H1 (cell line): ENCODE results near the gene NUBPL. TPM values are rescaled to one million over a fixed set of nuclear protein-coding genes. Genes with fewer than 3 reads are reported as not detected.

ENCODE experiments used
- CTCF ChIA-PET: fragments of 300-600 bp; sonication (Branson Sonifier 250); formaldehyde crosslinking; loops from one replicate; lab custom pipeline; 2021; ENCODE audit not compliant: partially characterized antibody; lab: Charles Lee
- POLR2A ChIA-PET: fragments of 300-600 bp; sonication (Branson Sonifier 250); formaldehyde crosslinking; loops from one replicate; lab custom pipeline; 2021; ENCODE audit warnings: inconsistent platforms; ENCODE audit not compliant: partially characterized antibody; lab: Charles Lee
- DNase-seq, 2 experiments: peaks; one replicate each; pipeline versions ENCODE4 v3.0.0 to v3.0.0-alpha.2; 2010 to 2022; ENCODE audit warnings: low spot score in 2 of 2, low read depth in 1 of 2, mixed read lengths in 1 of 2
- FAIRE-seq: peaks from 2 replicates; lab custom pipeline; 2011; peaks lifted over from hg19 to GRCh38; lab: Jason Lieb, UNC
- H2AFZ ChIP-seq: 2 replicates; pipeline ENCODE4 v1.8.1; 2012; ENCODE audit warnings: low read length, inconsistent platforms
- H2AK5ac ChIP-seq: 2 replicates; pipeline ENCODE4 v1.6.1; 2013; ENCODE audit warnings: low read depth, low read length
- H2BK120ac ChIP-seq: replicated peaks from 2 replicates; pipeline ENCODE3; 2013; ENCODE audit warnings: low read depth, low read length, inconsistent platforms
- H2BK12ac ChIP-seq: 2 replicates; pipeline ENCODE4 v1.6.1; 2013; ENCODE audit warnings: low read depth, low read length
- H2BK15ac ChIP-seq: 2 replicates; pipeline ENCODE4 v1.6.1; 2013; ENCODE audit warnings: low read length
- H2BK20ac ChIP-seq: 2 replicates; pipeline ENCODE4 v1.6.1; 2013; ENCODE audit warnings: low read length
- H2BK5ac ChIP-seq: 2 replicates; pipeline ENCODE4 v1.6.1; 2013; ENCODE audit warnings: low read depth, low read length
- H3K14ac ChIP-seq: 2 replicates; pipeline ENCODE4 v1.6.1; 2013; ENCODE audit warnings: inconsistent platforms; ENCODE audit not compliant: insufficient read length
- H3K18ac ChIP-seq: 2 replicates; pipeline ENCODE4 v1.6.1; 2013; ENCODE audit warnings: low read length; ENCODE audit errors: extremely low read depth
- H3K23ac ChIP-seq: 2 replicates; pipeline ENCODE4 v1.6.1; 2013; ENCODE audit warnings: inconsistent platforms; ENCODE audit not compliant: insufficient read length
- H3K23me2 ChIP-seq: 2 replicates; pipeline ENCODE4 v1.6.1; 2013; ENCODE audit warnings: low read depth, low read length
- H3K27ac ChIP-seq: 2 replicates; pipeline ENCODE4 v1.6.1; 2011; ENCODE audit warnings: low read depth, low read length, inconsistent platforms
- H3K27me3 ChIP-seq, 4 experiments: replicated peaks in 1 of 4; 1 replicate in 1 of 4; 2 replicates in 3 of 4; pipeline versions ENCODE4 v1.6.1 to v1.8.1; 2011 to 2013; ENCODE audit warnings: low read length in 3 of 4, mild to moderate bottlenecking in 3 of 4, inconsistent platforms in 2 of 4, mixed read lengths in 2 of 4, moderate library complexity in 1 of 4; ENCODE audit not compliant: control insufficient read depth in 3 of 4, insufficient read depth in 3 of 4; ENCODE audit errors: extremely low read depth in 1 of 4
- H3K36me3 ChIP-seq, 4 experiments: 2 replicates each; pipeline versions ENCODE4 v1.6.1 to v1.8.1; 2011 to 2013; ENCODE audit warnings: mild to moderate bottlenecking in 4 of 4, low read length in 3 of 4, moderate library complexity in 2 of 4, control low read depth in 1 of 4, inconsistent platforms in 1 of 4; ENCODE audit not compliant: insufficient read depth in 4 of 4, control insufficient read depth in 2 of 4
- H3K4ac ChIP-seq: replicated peaks from 2 replicates; pipeline ENCODE3; 2013; ENCODE audit warnings: low read length, low read depth, mixed read lengths, inconsistent platforms; ENCODE audit not compliant: insufficient read length
- H3K4me1 ChIP-seq, 4 experiments: replicated peaks in 1 of 4; 1 replicate in 1 of 4; 2 replicates in 3 of 4; pipeline versions ENCODE4 v1.6.1 to v1.8.1; 2011 to 2013; ENCODE audit warnings: low read length in 3 of 4, inconsistent platforms in 2 of 4, mixed read lengths in 1 of 4; ENCODE audit not compliant: insufficient read depth in 4 of 4, control insufficient read depth in 3 of 4
- H3K4me2 ChIP-seq, 2 experiments: 2 replicates each; pipeline versions ENCODE4 v1.6.1 to v1.8.1; 2011 to 2013; ENCODE audit warnings: low read depth in 2 of 2, low read length in 2 of 2, control low read depth in 1 of 2, inconsistent platforms in 1 of 2, mild to moderate bottlenecking in 1 of 2; ENCODE audit not compliant: insufficient read depth in 1 of 2
- H3K4me3 ChIP-seq, 4 experiments: fragments of 200-600, 300-600 bp in 1 of 4; sonication (generic), shearing (Covaris generic), sonication (Bioruptor Twin) in 1 of 4; 2 replicates each; pipeline versions ENCODE4 v1.5.1 to v1.8.1; 2011 to 2016; ENCODE audit warnings: low read length in 4 of 4, low read depth in 3 of 4, control low read depth in 2 of 4, inconsistent platforms in 2 of 4, mild to moderate bottlenecking in 2 of 4, mixed read lengths in 1 of 4, moderate library complexity in 1 of 4; ENCODE audit not compliant: insufficient read depth in 2 of 4; ENCODE audit errors: extremely low read depth in 1 of 4
- H3K56ac ChIP-seq: replicated peaks from 2 replicates; pipeline ENCODE3; 2013; ENCODE audit warnings: low read depth, mild to moderate bottlenecking, mixed read lengths, low read length, inconsistent platforms; ENCODE audit not compliant: insufficient read length
- H3K79me1 ChIP-seq: 2 replicates; pipeline ENCODE4 v1.6.1; 2013; ENCODE audit warnings: low read depth, low read length, control low read depth
- H3K79me2 ChIP-seq, 2 experiments: 2 replicates each; pipeline versions ENCODE4 v1.6.1 to v1.8.1; 2012 to 2013; ENCODE audit warnings: low read length in 2 of 2, mild to moderate bottlenecking in 2 of 2, inconsistent platforms in 1 of 2; ENCODE audit not compliant: insufficient read depth in 2 of 2, control insufficient read depth in 1 of 2
- H3K9ac ChIP-seq, 4 experiments: replicated peaks in 1 of 4; 1 replicate in 1 of 4; 2 replicates in 3 of 4; pipeline versions ENCODE4 v1.6.1 to v1.8.1; 2011 to 2013; ENCODE audit warnings: low read depth in 3 of 4, low read length in 3 of 4, control low read depth in 2 of 4, mild to moderate bottlenecking in 2 of 4, moderate library complexity in 2 of 4, inconsistent platforms in 1 of 4; ENCODE audit errors: extremely low read depth in 1 of 4
- H3K9me3 ChIP-seq, 2 experiments: 2 replicates each; pipeline versions ENCODE4 v1.6.1 to v1.8.1; 2012 to 2013; ENCODE audit warnings: mild to moderate bottlenecking in 2 of 2, moderate library complexity in 2 of 2, control low read depth in 1 of 2, inconsistent platforms in 1 of 2, low read depth in 1 of 2, low read length in 1 of 2, mixed read lengths in 1 of 2; ENCODE audit not compliant: insufficient read depth in 2 of 2
- H4K20me1 ChIP-seq, 2 experiments: replicated peaks in 1 of 2; 2 replicates each; pipeline versions ENCODE3 to v1.8.1; 2011 to 2013; ENCODE audit warnings: inconsistent platforms in 2 of 2, low read length in 2 of 2, mild to moderate bottlenecking in 1 of 2; ENCODE audit not compliant: insufficient read depth in 2 of 2, control insufficient read depth in 1 of 2
- H4K5ac ChIP-seq: 2 replicates; pipeline ENCODE4 v1.6.1; 2013; ENCODE audit warnings: low read length, low read depth, mixed read lengths, inconsistent platforms; ENCODE audit not compliant: insufficient read length
- H4K8ac ChIP-seq: 2 replicates; pipeline ENCODE4 v1.8.0; 2013; ENCODE audit warnings: mild to moderate bottlenecking, moderate library complexity, low read length, inconsistent platforms; ENCODE audit not compliant: insufficient read depth; ENCODE audit errors: extremely low read depth
- H4K91ac ChIP-seq: replicated peaks from 2 replicates; pipeline ENCODE3; 2013; ENCODE audit warnings: low read length, mixed read lengths, inconsistent platforms; ENCODE audit not compliant: insufficient read length
- ASH2L ChIP-seq: fragments of 200-600, 300-600 bp; sonication (generic); IDR thresholded peaks from one replicate; pipeline ENCODE4 v1.7.1; 2017; ENCODE audit warnings: low read length
- ATF2 ChIP-seq: IDR thresholded peaks from 2 replicates; pipeline ENCODE4 v1.6.1; 2012; ENCODE audit warnings: low read length, inconsistent platforms
- EGR1 ChIP-seq: IDR thresholded peaks from 2 replicates; pipeline ENCODE4 v1.6.1; 2011; ENCODE audit warnings: low read depth, low read length, borderline replicate concordance
- GTF2F1 ChIP-seq: IDR thresholded peaks from 2 replicates; pipeline ENCODE4 v1.6.1; 2012; ENCODE audit warnings: low read depth, low read length, improper control_type of control experiment, borderline replicate concordance
- MAFK ChIP-seq: IDR thresholded peaks from 2 replicates; pipeline ENCODE4 v1.6.1; 2012; ENCODE audit warnings: low read depth, mild to moderate bottlenecking, improper control_type of control experiment, low read length
- SUZ12 ChIP-seq: fragments of 200-600 bp; sonication (generic); IDR thresholded peaks from 2 replicates; pipeline ENCODE4 v1.6.1; 2012; ENCODE audit warnings: mild to moderate bottlenecking, inconsistent platforms, low read length, moderate library complexity, mixed read lengths
- USF2 ChIP-seq: IDR thresholded peaks from 2 replicates; pipeline ENCODE4 v1.6.1; 2011; ENCODE audit warnings: low read length, improper control_type of control experiment
- ZNF274 ChIP-seq: IDR thresholded peaks from 2 replicates; pipeline ENCODE4 v1.7.0; 2012; ENCODE audit warnings: low read length, borderline replicate concordance; ENCODE audit errors: extremely low read depth
- WGBS, 2 experiments: shearing (Covaris generic) in 1 of 2; methylation state at CpG; one replicate each; pipeline versions ENCODE4 v1.1.6 to v1.1.7; 2013 to 2015; ENCODE audit warnings: low lambda C conversion rate in 2 of 2, mixed read lengths in 2 of 2, inconsistent platforms in 1 of 2, low coverage in 1 of 2, missing lambda C conversion rate in 1 of 2; ENCODE audit not compliant: insufficient replicate concordance in 2 of 2, insufficient coverage in 1 of 2, insufficient read length in 1 of 2; ENCODE audit errors: extremely low coverage in 1 of 2, missing lambda C conversion rate in 1 of 2; 5-methylcytosine and 5-hydroxymethylcytosine counted together
- polyA plus RNA-seq, 7 experiments: library from polyadenylated mRNA; depleted of rRNA in 3 of 7; stranded (reverse) in 5 of 7; unstranded in 2 of 7; fragments of >200 nt in 5 of 7; fragments of 200-250 nt in 2 of 7; gene quantifications; 1 replicate in 5 of 7; 2 replicates in 1 of 7; 4 replicates in 1 of 7; pipeline versions ENCODE4 v1.2.1 to v1.2.3, GENCODE V29; 2011 to 2013; ENCODE audit warnings: missing spikeins in 2 of 7, mixed read lengths in 2 of 7
- total RNA-seq: library from RNA; stranded (reverse); fragmentation: NEBNext Ultra II Directional; extraction: Animal tissue kit (Norgen Biotek cat#: 25700); gene quantifications from 2 replicates; pipeline ENCODE4 v1.2.1, GENCODE V29; 2021

Gene NUBPL
- total and polyA plus RNA-seq, 2 of the 8 experiments (the other 6 are each of a cell fraction or from before 2014, with no cell fraction given) = 1.6 to 6.8 TPM

- ChIA-PET POLR2A (no interaction called here), CTCF (no interaction called here)
- no peaks in the 10 kb centered on the region for H3K79me1 ChIP-seq
- no peak overlapping the region for H2AFZ ChIP-seq
- H3K23ac ChIP-seq = no peak overlapping the region
- H4K91ac ChIP-seq = no peak overlapping the region
- H3K14ac ChIP-seq = no peak overlapping the region
- H3K4me3 ChIP-seq = no peak overlapping the region
- no peak overlapping the region for H3K27ac ChIP-seq
- H3K27me3 ChIP-seq = no peaks in the 10 kb centered on the region
- H3K9ac ChIP-seq = no peak overlapping the region
- no peak for TF ChIP-seq ATF2
- no peak for TF ChIP-seq EGR1
- no peak for TF ChIP-seq GTF2F1
- no peak for TF ChIP-seq MAFK
- no peak for TF ChIP-seq USF2
- TF ChIP-seq ZNF274 = no peak
- TF ChIP-seq SUZ12 = no peak
- TF ChIP-seq ASH2L = no peak
- H3K79me2 ChIP-seq = no peaks in the 10 kb centered on the region
- no peak overlapping the region for H4K8ac ChIP-seq
- H3K36me3 ChIP-seq = 0 out of 8 replicates have a peak, but pooled peaks cover 0 to 2% (median 0%) of the 10 kb centered on the region in 4 experiments
- 87% methylated on average over 4 of the region's 4 CpGs; no CpG with 5 or more reads in 1 of the 2 experiments for WGBS, 2 experiments
- no peak overlapping the region for H2AK5ac ChIP-seq
- no peak overlapping the region for H2BK15ac ChIP-seq
- no peaks in the 10 kb centered on the region for H3K23me2 ChIP-seq
- no peaks in the 10 kb centered on the region for H3K4me1 ChIP-seq
- no peak for DNase-seq
- no peak for FAIRE-seq
- no peaks in the 10 kb centered on the region for H4K20me1 ChIP-seq
- no peak overlapping the region for H4K5ac ChIP-seq
- H3K18ac ChIP-seq = no peak overlapping the region
- H2BK12ac ChIP-seq = no peak overlapping the region
- no peak overlapping the region for H2BK5ac ChIP-seq
- peaks cover 26 to 30% of the 10 kb centered on the region in 2 experiments for H3K9me3 ChIP-seq
- H3K56ac ChIP-seq = no peak overlapping the region
- H2BK120ac ChIP-seq = no peak overlapping the region
- H3K4me2 ChIP-seq = no peak overlapping the region
- H3K4ac ChIP-seq = no peak overlapping the region
- no peak overlapping the region for H2BK20ac ChIP-seq
These were observed 58.2 kb downstream of the NUBPL start for GRCh38 chr14:31619440-31619839.
